OCI-LY1 (cell line): Measurements from ENCODE around the gene NEGR1.

Experiments
- H2AFZ ChIP-seq: fragments of 200-600 bp; sonication (generic), shearing (Covaris generic); 2 replicates; pipeline ENCODE4 v1.6.0; 2014; ENCODE audit warnings: antibody characterized with exemption, mild to moderate bottlenecking, low read length
- H3F3A ChIP-seq: fragments of 200-600 bp; sonication (generic), shearing (Covaris generic); 2 replicates; pipeline ENCODE4 v1.6.0; 2014; ENCODE audit warnings: mild to moderate bottlenecking, antibody characterized with exemption, low read length, moderate library complexity; ENCODE audit not compliant: insufficient read depth
- H3K27ac ChIP-seq: fragments of 200-600 bp; sonication (generic); 2 replicates; pipeline ENCODE4 v1.5.1; 2014; ENCODE audit warnings: low read length, mixed run types, mild to moderate bottlenecking, low read depth; ENCODE audit not compliant: poor library complexity, severe bottlenecking
- H3K27me3 ChIP-seq: fragments of 200-600 bp; sonication (generic); 2 replicates; pipeline ENCODE4 v1.6.0; 2014; ENCODE audit warnings: antibody characterized with exemption, mild to moderate bottlenecking, low read length, moderate library complexity; ENCODE audit not compliant: insufficient read depth
- H3K36me3 ChIP-seq: fragments of 200-600 bp; sonication (generic); 2 replicates; pipeline ENCODE4 v1.6.1; 2014; ENCODE audit warnings: mild to moderate bottlenecking, antibody characterized with exemption, low read length, moderate library complexity, mixed read lengths; ENCODE audit not compliant: insufficient read depth
- H3K4me1 ChIP-seq: fragments of 200-600 bp; sonication (generic); 2 replicates; pipeline ENCODE4 v1.5.1; 2014; ENCODE audit warnings: mild to moderate bottlenecking, low read length, moderate library complexity; ENCODE audit not compliant: insufficient read depth, severe bottlenecking
- H3K4me2 ChIP-seq: fragments of 200-600 bp; sonication (generic), shearing (Covaris generic); 2 replicates; pipeline ENCODE4 v1.6.1; 2014; ENCODE audit warnings: low read length
- H3K4me3 ChIP-seq: fragments of 200-600 bp; sonication (generic); 2 replicates; pipeline ENCODE4 v1.5.1; 2014; ENCODE audit warnings: low read length, low read depth, mild to moderate bottlenecking, mixed read lengths; ENCODE audit not compliant: poor library complexity, severe bottlenecking
- H3K79me2 ChIP-seq: fragments of 200-600 bp; shearing (Covaris generic); 2 replicates; pipeline ENCODE4 v1.6.1; 2016; ENCODE audit warnings: mixed run types, low read length, mixed read lengths; ENCODE audit not compliant: insufficient read depth
- H3K9ac ChIP-seq: fragments of 200-600 bp; sonication (generic), shearing (Covaris generic); 2 replicates; pipeline ENCODE4 v1.6.1; 2014; ENCODE audit warnings: mild to moderate bottlenecking, low read length, mixed read lengths
- H3K9me2 ChIP-seq: fragments of 200-600 bp; sonication (generic), shearing (Covaris generic); 2 replicates; pipeline ENCODE4 v1.6.1; 2014; ENCODE audit warnings: low read depth, mild to moderate bottlenecking, low read length, mixed read lengths
- H3K9me3 ChIP-seq: fragments of 200-600 bp; shearing (Covaris generic); 2 replicates; pipeline ENCODE4 v1.6.1; 2014; ENCODE audit warnings: low read length, mixed read lengths
- H4K20me1 ChIP-seq: fragments of 200-600 bp; sonication (generic), shearing (Covaris generic); 2 replicates; pipeline ENCODE4 v1.6.0; 2016; ENCODE audit warnings: mild to moderate bottlenecking, low read length; ENCODE audit not compliant: insufficient read depth
- EZH2 ChIP-seq: fragments of 200-600 bp; sonication (generic), shearing (Covaris generic); IDR thresholded peaks from 2 replicates; pipeline ENCODE4 v1.8.0; 2017; ENCODE audit warnings: borderline replicate concordance, mixed run types, mild to moderate bottlenecking, antibody characterized with exemption, low read length, moderate library complexity, mixed read lengths
- TF ChIP-seq, protein P1 (sequence below): fragments of 200-600 bp; sonication (generic), shearing (Covaris generic); IDR thresholded peaks from 2 replicates; pipeline ENCODE4 v1.5.1; 2017; ENCODE audit warnings: mild to moderate bottlenecking, antibody characterized with exemption, low read length, moderate library complexity, mixed read lengths

NEGR1 gene

GRCh38 chr1:72050551-72050950, 231.8 kb downstream of the NEGR1 start:
- Histone ChIP-seq H3K79me2 (no peaks in the 10 kb centered on the region), H3K9me2 (no peaks in the 10 kb centered on the region), H3K9ac (no peak overlapping the region), H3K4me2 (no peak overlapping the region), H3K4me3 (no peak overlapping the region), H3K4me1 (no peaks in the 10 kb centered on the region), H3K9me3 (no peaks in the 10 kb centered on the region), H3K36me3 (no peaks in the 10 kb centered on the region), H2AFZ (no peak overlapping the region), H3K27me3 (no peaks in the 10 kb centered on the region), H3K27ac (no peak overlapping the region), H4K20me1 (no peaks in the 10 kb centered on the region), H3F3A (no peaks in the 10 kb centered on the region)
- no peak for TF ChIP-seq EZH2
- TF ChIP-seq, protein P1, sequence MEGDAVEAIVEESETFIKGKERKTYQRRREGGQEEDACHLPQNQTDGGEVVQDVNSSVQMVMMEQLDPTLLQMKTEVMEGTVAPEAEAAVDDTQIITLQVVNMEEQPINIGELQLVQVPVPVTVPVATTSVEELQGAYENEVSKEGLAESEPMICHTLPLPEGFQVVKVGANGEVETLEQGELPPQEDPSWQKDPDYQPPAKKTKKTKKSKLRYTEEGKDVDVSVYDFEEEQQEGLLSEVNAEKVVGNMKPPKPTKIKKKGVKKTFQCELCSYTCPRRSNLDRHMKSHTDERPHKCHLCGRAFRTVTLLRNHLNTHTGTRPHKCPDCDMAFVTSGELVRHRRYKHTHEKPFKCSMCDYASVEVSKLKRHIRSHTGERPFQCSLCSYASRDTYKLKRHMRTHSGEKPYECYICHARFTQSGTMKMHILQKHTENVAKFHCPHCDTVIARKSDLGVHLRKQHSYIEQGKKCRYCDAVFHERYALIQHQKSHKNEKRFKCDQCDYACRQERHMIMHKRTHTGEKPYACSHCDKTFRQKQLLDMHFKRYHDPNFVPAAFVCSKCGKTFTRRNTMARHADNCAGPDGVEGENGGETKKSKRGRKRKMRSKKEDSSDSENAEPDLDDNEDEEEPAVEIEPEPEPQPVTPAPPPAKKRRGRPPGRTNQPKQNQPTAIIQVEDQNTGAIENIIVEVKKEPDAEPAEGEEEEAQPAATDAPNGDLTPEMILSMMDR = no peak

DNA sequence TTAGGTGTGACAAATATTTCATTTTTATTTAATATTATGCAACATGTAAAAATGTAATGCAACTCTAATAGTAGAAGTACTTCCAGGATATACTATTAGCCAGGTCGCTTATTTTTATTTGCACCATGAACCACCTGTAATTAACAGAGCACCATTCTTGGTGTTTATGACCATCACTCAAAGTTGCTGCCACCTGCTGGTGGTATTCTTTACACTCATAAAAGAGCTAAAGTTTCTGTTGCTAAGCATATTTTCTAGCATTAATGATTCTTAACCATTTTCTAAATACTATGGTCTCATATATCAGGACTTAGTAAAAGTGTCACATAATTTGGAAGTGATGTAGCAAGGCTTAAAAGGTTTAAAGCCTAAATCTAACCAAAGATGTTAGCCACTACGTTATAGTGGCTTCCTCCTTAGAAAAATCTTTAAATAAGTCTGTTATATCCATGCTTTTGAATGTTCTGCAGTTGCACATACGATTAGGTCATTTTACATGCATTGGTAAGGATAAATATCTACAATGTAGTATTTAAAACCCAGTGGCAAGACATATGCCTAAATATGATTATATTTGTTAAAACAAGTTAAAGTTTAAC, 244.5 kb downstream of the NEGR1 start:
- Histone ChIP-seq H3F3A (no peaks in the 10 kb centered on the region), H3K27me3 (no peaks in the 10 kb centered on the region), H3K79me2 (no peaks in the 10 kb centered on the region), H4K20me1 (no peaks in the 10 kb centered on the region), H3K9ac (no peak overlapping the region), H3K4me1 (no peaks in the 10 kb centered on the region), H3K9me2 (no peaks in the 10 kb centered on the region), H3K9me3 (no peaks in the 10 kb centered on the region), H2AFZ (no peak overlapping the region), H3K4me2 (no peak overlapping the region), H3K4me3 (no peak overlapping the region), H3K36me3 (no peaks in the 10 kb centered on the region), H3K27ac (no peak overlapping the region)
- TF ChIP-seq EZH2 = no peak
- TF ChIP-seq, protein P1 = peak; percentile 60

GRCh38 chr1:72034827-72035226, 247.5 kb downstream of the NEGR1 start:
- Histone ChIP-seq H3F3A (no peaks in the 10 kb centered on the region), H2AFZ (no peak overlapping the region), H3K36me3 (no peaks in the 10 kb centered on the region), H3K4me2 (no peak overlapping the region), H3K4me1 (no peaks in the 10 kb centered on the region), H3K27ac (no peak overlapping the region), H3K27me3 (no peaks in the 10 kb centered on the region), H3K79me2 (no peaks in the 10 kb centered on the region), H3K9me3 (no peaks in the 10 kb centered on the region), H4K20me1 (no peaks in the 10 kb centered on the region), H3K9me2 (no peaks in the 10 kb centered on the region), H3K9ac (no peak overlapping the region), H3K4me3 (no peak overlapping the region)
- TF ChIP-seq EZH2 = no peak
- TF ChIP-seq, protein P1 = no peak
